B cell (primary cell): ENCODE results near the gene ATXN7L2.

Experiments
- EZH2 ChIP-seq: IDR thresholded peaks from 2 replicates; pipeline ENCODE4 v1.6.1; 2012; ENCODE audit warnings: borderline replicate concordance, low read depth, mild to moderate bottlenecking, moderate library complexity, low read length; ENCODE audit not compliant: insufficient read depth, poor library complexity, severe bottlenecking
- TF ChIP-seq, protein P1 (sequence below): fragments of 200-600 bp; IDR thresholded peaks from one replicate; pipeline ENCODE4 v1.8.0; 2022; ENCODE audit warnings: antibody characterized with exemption, mild to moderate bottlenecking

DNA sequence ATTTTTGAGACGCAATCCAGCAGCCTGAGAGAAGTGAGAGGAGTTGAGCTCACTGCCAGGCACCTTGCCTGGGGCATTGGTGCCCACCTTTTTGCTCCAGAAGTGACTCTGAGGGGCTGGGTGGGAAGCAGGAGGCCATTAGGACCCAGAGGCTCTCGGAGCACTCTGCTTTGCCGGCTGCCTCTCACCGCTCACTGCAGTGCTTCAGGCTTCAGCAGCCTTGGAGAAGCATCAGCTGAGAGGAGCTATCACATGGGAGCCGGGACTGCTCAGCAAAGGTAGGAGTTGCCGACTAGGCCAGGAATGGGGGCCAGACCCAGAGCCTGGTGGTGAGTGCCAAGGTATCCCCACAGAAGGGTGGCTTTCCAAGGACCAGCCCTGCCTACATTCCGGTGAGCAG lies 56.0 kb downstream of the ATXN7L2 start, which contains the start of gene GPR61:
- TF ChIP-seq, protein P1, sequence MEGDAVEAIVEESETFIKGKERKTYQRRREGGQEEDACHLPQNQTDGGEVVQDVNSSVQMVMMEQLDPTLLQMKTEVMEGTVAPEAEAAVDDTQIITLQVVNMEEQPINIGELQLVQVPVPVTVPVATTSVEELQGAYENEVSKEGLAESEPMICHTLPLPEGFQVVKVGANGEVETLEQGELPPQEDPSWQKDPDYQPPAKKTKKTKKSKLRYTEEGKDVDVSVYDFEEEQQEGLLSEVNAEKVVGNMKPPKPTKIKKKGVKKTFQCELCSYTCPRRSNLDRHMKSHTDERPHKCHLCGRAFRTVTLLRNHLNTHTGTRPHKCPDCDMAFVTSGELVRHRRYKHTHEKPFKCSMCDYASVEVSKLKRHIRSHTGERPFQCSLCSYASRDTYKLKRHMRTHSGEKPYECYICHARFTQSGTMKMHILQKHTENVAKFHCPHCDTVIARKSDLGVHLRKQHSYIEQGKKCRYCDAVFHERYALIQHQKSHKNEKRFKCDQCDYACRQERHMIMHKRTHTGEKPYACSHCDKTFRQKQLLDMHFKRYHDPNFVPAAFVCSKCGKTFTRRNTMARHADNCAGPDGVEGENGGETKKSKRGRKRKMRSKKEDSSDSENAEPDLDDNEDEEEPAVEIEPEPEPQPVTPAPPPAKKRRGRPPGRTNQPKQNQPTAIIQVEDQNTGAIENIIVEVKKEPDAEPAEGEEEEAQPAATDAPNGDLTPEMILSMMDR = no peak
- TF ChIP-seq EZH2 = no peak
